ENCODE results near the gene CHRNA4.

The CHRNA4 gene

DNA sequence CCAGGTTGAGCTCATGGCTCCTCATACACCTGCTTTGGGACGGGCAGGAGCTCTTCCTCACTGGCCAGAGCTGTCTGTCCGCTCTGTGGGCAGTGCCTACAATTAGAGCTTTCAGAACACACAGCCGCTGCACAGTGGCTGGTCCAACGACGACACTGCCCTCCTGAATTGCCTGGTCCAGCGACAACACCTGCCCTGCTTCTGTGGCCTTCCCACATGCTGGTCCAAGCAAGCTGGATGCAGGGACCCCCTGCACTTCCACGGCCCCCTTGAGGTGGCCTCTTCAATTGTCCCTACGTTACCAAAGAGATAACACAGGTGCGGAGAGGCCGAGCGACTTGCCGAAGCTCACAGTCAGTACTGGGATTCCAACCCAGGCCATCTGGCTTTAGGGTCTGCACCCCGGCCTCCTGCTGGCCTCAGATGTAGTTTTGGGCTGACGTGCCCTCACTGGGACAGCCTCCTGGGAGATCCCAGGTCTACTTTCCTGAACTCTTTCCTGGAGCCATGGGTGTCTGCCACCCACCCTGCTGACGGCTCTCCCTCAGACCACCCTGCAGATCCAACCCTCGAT lies 1.4 kb upstream of the CHRNA4 start:
- DNase-seq: no peak

DNA sequence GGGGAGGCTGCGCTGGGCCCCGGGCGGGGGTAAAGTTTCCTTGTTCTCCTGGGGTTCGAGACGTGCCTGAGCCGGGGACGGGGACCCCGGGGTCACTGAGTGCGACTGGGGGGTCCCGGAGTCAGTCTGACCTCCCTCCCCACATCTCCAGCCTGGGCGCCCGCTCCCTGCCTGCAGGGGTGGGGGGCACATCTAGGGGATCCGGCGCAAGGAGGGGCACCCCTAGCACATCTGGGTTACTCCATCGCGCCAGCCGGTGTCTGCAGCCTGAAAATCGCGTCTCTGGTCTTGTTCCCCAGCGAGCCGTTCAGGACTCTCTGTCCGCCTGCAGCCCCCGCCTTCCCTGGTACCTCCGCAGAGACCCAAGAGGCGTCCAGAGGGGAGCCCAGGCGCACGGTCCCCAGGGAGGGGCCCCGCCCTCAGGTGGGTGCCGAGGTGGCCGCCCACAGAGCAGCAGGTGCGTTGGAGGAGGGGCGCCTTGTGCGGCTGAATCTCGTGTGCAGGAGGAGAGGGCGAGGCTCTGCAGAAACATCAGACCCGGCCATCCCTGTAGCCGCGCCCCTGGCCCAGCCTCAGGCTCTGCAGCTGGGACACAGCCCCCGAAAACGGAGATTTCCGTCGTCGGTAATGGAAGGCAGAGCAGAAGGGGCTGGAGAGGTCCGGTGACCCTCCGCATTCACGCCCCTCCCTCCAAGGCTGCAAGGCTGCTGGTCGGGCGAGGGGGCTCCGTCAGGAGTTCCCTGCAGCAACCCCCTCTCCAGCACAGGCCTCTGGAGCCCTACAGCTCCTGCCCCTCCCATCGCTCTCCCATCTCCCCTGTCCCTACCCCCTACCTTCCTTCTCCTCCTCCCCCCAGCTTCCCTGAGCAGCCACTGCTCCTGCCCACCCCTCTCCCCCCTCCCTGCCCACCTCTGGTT lies 628 bp upstream of the CHRNA4 start:
- peak; percentile 25 for DNase-seq

DNA sequence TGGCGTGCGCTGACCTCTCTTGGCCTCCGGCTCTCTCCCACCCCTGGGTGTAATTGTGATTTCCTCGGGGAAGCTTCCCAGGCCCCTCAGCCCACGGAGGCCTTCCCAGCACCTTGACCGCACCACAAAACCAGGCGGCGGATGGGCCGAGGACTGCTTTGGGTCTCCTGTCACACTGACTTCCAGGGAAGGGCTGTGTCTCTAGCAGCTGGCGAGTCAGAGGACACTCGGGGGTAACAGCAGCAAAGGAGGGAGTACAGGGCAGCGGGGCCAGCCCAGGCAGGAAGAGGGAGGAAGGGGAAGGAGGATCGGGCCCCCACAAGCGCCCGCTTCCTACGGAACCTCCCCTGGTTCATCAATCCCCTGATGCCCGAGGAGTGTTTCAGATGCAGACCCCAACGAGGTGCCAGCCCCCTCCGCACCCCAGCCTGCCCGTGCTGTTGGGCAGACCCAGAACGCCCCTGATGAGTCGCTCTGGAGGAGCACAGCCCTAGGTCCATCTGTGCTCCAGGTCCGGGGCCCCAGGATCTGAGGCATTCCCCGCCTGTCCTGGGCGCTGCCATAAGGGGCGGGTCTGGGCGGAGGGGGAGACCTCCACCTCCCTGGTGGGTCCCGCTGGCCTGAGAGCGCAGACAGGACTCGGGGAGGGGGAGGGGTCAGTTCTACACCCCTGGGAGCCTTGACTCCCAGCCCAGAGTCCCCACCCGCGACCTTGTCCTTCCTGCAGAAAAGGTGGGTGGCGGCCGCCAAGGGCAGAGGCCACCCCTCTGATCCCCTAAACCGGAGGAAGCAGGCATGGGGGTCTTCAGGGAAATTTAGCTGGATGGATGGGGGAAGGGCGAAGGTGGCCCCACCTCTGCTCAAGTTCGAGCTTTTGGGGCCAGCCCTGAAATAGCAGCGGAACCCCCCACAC lies 956 bp downstream of the CHRNA4 start:
- no peak for DNase-seq

DNA sequence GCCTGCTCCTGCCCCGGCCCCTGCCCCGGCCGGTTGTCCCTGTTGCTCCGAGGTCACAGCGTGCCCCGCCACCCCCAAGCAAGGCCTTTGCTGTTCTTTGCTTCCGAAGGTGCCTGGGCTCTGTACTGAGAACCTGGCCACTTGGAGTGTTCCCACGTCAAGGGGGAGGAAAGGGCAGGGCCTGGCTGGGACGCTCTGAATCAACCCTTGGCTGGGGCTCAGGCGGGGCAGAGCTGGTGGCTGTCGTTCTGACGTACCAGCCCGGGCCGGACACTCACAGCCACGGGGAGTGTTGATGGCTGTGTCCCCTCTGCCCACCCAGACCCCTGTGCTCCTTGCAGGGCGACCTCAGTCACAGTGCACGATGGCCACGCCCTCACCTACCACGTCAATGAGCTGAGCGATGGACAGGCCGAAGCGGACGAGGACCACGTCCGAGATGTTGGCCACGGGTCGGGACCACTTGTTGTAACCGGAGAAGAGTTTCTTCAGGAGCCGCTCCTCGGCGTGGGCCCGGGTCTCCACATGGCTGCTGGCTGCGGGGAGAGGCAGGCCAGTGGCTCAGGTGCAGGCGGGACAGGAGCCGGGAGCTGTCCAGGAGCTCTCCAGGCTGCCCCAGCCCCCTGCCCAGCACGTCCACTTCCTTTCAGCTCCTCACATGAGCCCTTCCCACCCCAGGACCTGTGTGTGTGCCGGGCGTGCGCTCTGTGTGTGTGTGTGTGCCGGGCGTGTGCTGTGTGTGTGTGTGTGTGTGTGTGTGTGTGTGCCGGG lies 1.8 kb downstream of the CHRNA4 start:
- DNase-seq: no peak

DNA sequence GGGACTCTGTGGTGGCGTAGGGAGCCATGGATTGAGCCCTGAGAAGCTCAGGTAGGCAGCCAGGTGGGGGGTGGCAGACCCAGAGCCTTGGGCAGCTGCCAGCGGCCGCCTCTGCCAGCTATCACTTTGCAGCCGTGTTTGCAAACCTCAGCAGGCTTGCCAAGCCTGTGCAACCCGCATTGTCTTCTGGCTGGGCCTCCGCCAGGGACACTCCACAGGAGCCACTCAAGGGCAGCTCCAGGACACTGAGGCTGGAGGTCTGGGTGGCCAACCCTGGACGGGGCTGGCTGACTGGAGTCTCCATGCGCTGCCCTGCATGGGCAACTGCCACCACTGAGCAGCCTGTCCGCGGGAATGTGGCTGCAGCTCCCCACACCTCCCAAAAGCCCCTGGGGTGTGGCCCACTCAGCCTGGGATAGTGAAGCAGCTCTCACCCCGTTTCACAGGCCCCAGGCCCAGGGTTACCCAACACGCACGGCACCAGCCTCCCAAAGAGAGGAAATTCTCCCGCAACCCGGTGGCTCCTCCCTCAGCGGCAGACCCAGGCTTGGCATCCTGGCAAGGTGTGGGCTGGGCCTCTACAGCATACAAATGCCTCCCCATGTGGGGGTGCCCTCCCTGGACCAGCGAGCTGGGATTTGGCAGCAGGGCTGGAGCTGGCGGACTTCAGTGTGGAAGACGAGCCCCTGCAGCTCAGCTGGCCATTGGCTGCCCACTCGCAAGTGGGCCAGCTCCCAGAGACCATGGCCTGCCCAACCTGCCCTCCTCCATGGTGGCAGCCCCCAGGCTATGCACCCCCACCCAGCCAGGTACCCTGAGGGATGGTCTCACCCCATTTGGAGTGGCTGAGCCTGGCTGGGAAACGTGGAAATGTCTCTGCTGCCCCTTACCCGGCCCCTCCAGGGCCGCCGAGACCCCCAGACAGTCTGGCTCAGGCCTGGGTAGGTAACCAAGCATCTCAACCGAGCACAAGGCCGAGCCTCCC lies 2.9 kb downstream of the CHRNA4 start:
- DNase-seq: no peak

DNA sequence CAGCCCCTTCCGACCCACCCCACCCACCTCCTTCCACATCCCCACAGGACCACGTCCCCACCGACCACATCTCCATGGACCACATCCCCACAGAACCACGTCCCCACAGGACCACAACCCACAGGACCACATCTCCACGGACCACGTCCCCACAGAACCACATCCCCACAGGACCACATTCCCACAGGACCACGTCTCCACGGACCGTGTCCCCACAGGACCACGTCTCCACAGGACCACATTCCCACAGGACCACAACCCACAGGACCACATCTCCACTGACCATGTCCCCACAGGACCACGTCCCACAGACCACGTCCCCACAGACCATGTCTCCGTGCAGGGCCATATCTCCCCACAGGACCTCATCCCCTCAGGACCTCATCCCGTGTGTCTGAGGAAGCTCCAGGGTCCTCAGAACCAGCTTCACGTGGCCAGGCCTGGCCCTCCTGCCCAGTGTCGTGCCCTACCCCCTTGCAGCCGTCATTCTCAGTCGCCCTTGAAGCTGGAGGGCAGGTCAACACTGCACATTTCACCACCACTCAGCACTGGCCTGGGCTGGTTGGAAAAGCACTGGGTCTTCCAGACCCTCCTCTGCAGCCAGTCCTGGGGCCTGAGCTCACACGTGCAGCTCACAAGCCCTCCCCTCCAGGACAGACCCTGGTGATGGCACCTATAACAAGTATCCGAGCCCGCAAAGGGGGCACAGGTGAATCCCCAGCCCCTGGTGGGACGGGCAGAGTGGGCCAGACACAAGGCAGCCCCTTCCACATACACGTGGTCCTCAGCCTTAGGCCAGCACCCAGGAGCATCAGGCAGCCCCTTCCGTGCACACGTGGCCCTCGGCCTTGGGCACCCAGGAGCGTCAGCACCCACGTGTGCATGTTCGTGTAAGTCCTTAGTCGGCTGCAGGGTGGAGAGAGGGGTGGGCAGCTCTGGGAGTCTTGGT lies 3.9 kb downstream of the CHRNA4 start:
- DNase-seq: no peak

DNA sequence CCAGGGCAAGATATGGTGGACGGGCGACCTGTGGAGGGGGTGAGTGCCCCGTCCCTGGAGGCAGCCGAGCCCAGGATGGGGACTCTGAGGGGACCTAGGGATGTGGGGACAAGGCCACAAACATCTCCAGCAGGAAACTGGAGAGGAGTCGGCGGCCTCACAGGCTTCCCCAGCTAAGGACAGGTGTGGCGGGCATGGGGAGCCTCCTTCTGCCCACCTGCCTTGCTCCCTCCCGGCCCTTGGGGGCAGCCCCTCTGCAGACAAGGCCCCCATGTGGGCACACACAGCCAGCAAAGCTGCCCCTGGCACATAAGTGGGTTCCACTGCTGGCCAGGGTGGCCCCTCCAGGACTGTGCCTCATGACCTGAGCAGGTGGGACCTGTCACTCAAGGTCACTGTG lies 4.6 kb downstream of the CHRNA4 start:
- no peak for DNase-seq

DNA sequence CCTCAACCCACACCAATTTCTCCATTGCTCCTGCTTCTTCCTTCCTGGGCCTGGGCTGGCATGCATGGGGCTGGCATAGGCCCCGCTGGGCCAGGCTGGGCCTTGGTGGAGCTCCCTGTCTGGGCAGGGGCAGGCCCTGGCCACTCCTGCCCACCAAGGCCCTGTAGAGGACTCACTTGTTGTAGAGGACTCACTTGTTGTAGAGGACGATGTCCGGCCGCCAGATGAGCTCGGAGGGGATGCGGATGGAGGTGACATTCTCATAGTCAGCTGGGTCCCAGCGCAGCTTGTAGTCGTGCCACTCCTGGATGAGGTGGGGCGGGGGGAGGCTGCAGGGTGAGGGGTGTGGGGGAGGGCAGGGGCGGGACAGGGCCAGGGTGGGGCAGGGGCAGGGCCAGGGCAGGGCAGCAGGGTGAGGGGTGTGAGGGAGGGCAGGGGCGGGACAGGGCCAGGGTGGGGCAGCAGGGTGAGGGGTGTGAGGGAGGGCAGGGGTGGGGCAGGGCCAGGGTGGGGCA lies 5.3 kb downstream of the CHRNA4 start:
- DNase-seq: no peak

DNA sequence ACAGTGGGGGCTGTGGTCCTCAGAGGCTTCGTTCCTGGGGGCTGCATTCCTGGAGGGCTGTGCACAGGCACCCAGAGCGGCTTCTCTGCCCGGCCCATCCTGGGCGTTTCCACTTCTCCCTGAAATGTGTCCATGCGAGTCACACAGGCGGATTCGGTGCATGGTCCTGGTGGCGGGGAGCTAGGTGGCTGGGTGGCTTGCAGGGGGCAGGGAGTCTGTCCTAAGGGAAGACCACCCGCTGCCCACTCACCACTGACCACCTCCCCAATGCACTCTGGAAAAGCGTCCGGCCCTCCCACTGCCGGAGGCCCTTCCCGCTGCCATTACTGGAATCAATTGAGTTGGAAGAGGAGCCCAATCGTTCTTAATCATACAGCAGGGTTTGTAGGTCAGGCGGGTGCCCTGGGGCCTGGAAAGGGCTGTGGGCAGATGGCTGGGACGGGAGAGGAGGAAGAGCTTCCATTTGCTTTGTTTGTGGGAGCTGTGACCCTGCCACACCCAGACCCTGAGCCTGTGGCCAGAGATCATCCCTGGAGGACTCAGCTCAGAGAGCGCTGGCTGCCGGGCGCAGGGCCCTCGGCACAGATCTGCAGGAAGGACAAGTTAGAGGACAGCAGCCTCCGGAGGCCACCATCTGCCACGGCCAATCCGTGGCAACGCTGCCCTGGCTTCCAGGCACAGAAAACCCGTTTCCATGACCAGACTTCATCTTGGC lies 6.4 kb downstream of the CHRNA4 start:
- no peak for DNase-seq

DNA sequence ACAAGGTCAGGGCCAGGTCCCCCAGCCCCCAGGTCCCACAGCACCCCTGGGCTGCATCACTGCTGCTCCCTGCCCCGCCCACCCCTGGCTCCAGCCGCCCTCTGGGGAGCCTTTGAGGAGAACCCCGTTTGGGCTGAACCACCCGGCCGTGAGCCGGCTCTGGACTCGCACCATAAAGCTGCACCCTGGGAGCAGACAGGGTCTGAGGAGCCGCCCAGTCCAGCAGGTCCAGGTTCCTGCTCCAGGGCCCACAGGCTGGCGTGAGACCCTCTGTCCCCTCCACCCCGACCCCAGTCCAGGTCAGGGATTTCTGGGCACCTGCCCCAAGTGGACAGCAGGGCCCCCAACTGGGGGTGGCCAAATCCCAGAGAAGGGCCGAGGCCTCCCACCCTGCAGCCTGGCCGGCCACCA lies 8.3 kb downstream of the CHRNA4 start:
- DNase-seq: no peak

DNA sequence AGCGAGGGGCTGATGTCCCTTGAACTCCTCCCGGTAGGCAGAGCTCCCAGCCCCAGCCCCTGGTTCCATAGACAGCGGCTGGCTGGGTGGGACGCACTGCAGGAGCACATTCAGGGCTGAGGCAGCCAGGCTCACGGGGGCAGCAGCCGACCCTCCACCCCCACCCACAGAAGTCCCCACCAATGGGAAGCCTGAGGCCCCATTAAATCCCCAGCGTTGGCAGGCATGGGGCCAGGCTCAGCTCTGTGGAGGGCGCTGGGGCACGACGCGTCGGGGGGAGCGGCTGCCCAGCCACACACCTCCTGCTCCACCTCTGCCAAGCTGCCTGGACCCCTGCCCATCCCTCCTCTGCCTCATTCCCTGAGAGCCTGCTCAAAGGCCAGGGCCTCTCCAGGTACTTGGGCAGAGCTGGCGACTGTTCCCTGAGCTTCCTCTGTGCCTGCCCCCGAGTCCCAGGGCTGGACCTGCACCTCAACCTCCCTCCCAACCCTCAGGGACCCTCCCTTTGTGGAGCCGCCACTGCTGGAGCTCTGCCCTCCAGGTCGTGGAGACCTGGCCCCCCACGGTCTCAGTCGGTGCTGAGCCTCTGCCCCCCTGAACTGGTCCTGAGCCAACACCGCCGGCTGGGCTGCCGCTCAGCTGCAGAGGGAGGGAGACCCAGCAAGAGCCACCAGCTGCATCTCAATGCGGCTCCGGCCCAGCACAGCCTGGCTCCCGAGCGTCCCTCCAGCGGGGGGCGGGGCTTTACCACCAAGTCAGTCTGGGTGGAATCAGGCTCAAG lies 9.1 kb downstream of the CHRNA4 start:
- no peak for DNase-seq

DNA sequence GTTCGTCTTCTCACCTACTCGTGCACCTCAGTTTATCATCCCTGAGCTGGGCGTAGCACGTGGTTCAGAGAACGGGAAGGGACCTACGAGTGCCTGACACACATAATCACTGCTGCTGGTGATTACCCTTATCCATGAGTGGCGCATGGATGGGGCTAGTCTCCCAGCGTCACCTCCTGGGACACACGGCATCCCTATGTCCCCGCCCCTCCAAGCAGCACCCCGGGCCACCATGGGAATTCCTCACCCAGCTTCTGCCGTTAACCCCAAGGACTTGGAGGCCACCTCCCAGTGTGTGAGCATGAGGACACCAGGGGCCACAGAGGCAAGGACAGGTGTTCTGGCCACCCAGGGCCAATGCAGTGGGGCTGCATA lies 9.8 kb downstream of the CHRNA4 start:
- no peak for DNase-seq

DNA sequence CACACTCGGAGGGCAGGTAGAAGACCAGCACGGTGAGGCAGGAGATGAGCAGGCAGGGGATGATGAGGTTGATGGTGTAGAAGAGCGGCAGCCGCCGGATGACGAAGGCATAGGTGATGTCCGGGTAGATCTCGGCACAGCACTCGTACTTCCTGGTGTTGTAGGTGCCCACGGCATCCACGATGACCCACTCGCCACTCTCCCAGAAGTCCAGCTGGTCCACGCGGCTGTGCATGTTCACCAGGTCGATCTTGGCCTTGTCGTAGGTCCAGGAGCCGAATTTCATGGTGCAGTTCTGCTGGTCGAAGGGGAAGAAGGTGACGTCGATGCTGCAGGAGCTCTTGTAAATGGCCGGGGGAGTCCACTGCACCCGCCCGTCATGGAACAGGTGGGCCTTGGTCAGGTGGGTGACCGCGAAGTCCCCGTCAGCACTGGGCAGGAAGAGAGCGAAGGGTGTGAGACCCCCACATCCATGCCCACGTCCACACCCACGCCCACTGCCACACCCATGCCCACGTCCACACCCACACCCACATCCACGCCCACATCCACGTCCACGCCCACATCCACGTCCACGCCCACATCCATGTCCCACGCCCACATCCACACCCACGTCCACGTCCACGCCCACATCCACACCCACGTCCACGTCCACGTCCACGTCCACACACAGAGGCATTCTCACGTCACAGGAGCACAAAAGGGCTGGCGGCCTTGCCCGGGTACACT lies 10.4 kb downstream of the CHRNA4 start:
- no peak for DNase-seq

DNA sequence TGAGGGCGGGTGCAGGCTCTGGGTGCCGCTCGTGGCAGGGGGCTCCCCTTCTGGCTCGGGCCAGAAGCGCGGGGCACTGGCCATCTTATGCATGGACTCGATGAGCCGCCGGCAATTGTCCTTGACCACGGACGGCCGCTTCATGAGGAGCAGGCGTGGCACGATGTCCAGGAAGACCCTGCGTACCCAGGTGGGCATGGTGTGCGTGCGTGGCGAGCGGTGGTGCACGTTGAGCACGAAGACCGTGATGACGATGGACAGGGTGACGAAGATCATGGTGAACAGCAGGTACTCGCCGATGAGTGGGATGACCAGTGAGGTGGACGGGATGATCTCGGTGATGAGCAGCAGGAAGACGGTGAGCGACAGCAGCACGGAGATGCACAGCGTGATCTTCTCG lies 11.0 kb downstream of the CHRNA4 start:
- DNase-seq: no peak

DNA sequence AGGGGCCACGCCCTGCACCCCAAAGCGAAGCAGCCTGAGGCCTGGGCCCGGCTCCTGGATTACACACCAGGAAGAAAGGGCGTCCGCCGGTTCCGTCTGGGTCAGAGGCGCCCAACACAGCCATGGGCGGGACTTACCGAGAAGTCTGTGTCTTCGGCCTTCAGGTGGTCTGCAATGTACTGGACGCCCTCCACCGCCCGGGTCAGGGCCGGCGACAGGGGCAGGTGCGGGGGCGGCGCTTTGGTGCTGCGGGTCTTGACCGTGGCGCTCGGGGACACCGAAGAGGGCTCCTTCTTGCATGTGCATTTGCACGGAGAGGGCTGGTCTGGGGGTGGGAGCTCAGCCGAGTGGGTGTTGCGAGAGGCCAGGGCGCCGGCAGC lies 11.6 kb downstream of the CHRNA4 start:
- no peak for DNase-seq

DNA sequence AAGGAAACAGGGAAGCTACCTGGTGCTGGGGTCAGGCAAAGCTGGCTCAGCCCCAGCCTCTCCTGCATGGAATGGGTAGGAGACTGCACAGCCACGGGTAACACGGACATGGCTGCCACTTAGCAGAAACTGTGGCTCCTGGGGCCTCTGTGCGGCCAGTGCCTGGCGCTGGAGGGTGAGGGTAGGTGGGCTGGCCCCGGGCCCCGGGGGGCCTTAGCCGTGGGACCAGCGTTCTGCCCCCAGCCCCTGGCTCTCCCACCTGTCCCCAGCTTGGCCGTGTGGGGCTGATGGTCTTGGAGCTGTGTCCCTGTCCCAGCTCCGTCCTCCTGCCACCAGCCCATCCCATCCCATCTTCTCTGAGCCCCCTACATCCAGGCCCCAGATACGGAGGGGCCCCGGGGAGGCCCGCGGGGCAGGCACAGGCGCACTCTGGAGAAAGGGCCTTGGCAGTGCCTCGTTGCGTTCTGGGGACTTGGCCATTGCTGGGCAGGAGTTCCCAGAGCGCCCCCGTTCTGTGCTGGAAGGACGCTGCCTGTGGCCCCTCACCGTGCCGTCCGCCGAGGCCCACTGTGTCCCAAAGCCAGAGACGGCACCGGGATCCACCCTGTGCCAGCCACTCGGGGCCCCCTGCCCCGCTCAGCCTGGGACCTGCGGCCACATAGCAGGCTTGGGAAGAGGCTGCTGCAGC lies 12.2 kb downstream of the CHRNA4 start:
- no peak for DNase-seq
